Neural crest cell (in vitro differentiated cells): Measurements from ENCODE around the gene TEAD1. TPM values are rescaled to one million over a fixed set of nuclear protein-coding genes. Genes with fewer than 3 reads are reported as not detected.

Experiments
- DNase-seq: peaks from one replicate; pipeline ENCODE4 v3.0.0; 2021; ENCODE audit warnings: low read depth, mixed read lengths, low spot score
- H3K27ac Mint-ChIP-seq: one replicate; pipeline ENCODE4 v1.8.0; 2021; ENCODE audit warnings: mild to moderate bottlenecking, mixed read lengths; ENCODE audit not compliant: unreplicated experiment
- H3K27me3 Mint-ChIP-seq: 2 replicates; pipeline ENCODE4 v1.8.0; 2021; ENCODE audit warnings: low read depth, mild to moderate bottlenecking, mixed read lengths
- H3K36me3 Mint-ChIP-seq: 2 replicates; pipeline ENCODE4 v1.8.0; 2021; ENCODE audit warnings: low read depth, mild to moderate bottlenecking, mixed read lengths
- H3K4me1 Mint-ChIP-seq: 2 replicates; pipeline ENCODE4 v1.8.0; 2021; ENCODE audit warnings: mixed read lengths
- H3K4me3 Mint-ChIP-seq: one replicate; pipeline ENCODE4 v1.8.0; 2021; ENCODE audit warnings: mild to moderate bottlenecking, mixed read lengths
- H3K9me3 Mint-ChIP-seq: 2 replicates; pipeline ENCODE4 v1.8.0; 2021; ENCODE audit warnings: mixed read lengths
- total RNA-seq: library from RNA; stranded (reverse); gene quantifications from 2 replicates; pipeline ENCODE4 v1.2.1, GENCODE V29; 2021
- TF ChIP-seq, protein P1 (sequence below): fragments of 200-600 bp; sonication (generic); conservative IDR thresholded peaks from 2 replicates; pipeline ENCODE4 v1.5.0; 2021; ENCODE audit warnings: antibody characterized with exemption, mild to moderate bottlenecking

Gene TEAD1
- total RNA-seq, 1 donor from 2014 or later: 84.1 TPM

DNA sequence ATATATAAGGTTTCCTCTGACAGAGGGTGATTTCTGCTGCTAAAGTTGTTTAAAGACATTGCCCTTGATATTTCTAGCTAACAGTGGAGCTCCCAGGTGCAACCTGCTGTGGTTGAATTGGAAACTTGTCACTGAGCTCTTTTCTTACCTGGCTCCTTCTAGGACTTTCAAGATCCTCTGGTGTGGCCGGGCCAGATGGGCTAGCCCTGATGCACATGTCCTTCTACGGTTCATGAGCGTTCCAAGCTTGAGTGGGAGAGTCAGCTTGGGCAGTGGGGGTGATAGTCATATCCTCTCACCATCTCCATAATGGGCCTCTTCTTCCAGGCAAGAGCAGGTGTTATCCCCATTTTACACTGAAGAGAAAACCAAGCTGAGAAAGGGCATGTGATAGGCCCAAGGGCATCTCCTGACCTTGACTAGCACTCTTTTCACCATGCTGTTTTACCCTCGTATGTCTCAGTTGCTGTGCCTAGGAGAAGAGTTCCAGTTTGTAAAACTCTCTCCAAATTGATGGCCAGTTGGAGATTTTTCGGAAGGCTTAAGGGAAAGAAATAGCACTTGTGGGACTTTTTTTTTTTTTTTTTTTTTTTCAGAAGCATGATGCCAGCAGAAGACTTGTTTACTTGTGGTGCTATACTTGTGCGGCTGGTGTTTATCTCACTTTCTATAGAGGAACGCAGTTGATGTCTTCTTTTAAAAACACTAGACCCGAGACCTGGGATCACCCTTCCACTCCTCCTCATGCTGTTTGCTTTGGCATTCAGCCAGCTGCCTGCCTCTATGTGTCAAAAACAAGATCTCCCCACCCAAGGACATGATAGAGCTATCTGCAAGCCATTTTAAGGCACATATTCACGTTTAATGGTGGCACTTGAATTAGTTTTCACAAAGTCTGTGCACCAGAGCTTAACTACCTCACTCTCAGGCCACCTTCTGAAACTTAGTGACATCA, 32.6 kb downstream of the TEAD1 start:
- TF ChIP-seq, protein P1, sequence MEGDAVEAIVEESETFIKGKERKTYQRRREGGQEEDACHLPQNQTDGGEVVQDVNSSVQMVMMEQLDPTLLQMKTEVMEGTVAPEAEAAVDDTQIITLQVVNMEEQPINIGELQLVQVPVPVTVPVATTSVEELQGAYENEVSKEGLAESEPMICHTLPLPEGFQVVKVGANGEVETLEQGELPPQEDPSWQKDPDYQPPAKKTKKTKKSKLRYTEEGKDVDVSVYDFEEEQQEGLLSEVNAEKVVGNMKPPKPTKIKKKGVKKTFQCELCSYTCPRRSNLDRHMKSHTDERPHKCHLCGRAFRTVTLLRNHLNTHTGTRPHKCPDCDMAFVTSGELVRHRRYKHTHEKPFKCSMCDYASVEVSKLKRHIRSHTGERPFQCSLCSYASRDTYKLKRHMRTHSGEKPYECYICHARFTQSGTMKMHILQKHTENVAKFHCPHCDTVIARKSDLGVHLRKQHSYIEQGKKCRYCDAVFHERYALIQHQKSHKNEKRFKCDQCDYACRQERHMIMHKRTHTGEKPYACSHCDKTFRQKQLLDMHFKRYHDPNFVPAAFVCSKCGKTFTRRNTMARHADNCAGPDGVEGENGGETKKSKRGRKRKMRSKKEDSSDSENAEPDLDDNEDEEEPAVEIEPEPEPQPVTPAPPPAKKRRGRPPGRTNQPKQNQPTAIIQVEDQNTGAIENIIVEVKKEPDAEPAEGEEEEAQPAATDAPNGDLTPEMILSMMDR: no peak
- Mint-ChIP-seq H3K27me3 (no peaks in the 10 kb centered on the region), H3K27ac (no peak overlapping the region), H3K4me1 (peaks cover 64% of the 10 kb centered on the region), H3K36me3 (peaks cover 8% of the 10 kb centered on the region), H3K4me3 (no peak overlapping the region), H3K9me3 (no peaks in the 10 kb centered on the region)
- DNase-seq: no peak

DNA sequence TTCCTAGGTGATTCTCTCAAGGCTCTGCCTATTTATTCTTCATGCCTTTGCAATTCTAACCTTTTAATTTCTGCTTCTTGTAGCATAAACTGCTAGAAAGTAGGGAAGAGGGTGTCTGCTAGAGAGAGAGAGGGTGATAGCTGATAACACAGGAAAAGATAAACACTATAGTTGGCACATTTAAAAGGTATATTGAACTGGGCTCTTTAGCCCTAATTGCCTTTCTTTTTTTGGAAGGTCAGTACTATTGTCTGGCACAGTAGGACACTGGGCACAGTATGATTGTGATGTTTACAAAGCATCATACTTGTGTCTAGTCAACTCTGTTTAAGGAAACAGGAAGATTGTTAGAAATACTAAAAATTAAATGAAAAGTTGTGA, 33.3 kb downstream of the TEAD1 start:
- TF ChIP-seq, protein P1: no peak
- no peaks in the 10 kb centered on the region for H3K9me3 Mint-ChIP-seq
- DNase-seq: no peak
- peaks cover 8% of the 10 kb centered on the region for H3K36me3 Mint-ChIP-seq
- H3K27ac Mint-ChIP-seq: no peak overlapping the region
- no peak overlapping the region for H3K4me3 Mint-ChIP-seq
- peaks cover 63% of the 10 kb centered on the region for H3K4me1 Mint-ChIP-seq
- no peaks in the 10 kb centered on the region for H3K27me3 Mint-ChIP-seq

DNA sequence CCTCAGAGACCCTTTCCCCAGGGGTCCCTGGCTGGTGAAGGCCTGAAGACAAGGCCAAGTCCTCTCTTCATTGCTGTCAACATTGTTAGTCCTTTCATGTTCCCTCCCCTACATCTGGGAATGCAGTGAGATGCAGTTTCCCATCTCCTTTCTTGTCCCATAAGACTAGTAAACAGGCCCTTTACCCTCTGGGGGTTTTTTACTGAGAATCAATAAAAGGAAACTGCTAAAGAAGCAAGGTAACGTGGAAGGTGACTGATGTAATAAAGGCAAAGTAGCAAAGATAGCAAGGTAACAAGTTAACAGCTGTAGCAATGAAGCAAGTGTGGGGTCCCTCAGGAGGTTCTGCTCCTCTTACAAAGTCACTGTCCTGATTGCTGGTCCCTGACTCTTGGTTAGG, 37.3 kb downstream of the TEAD1 start:
- DNase-seq: no peak
- TF ChIP-seq, protein P1: no peak
- H3K36me3 Mint-ChIP-seq: no peaks in the 10 kb centered on the region
- peaks cover 63% of the 10 kb centered on the region for H3K4me1 Mint-ChIP-seq
- H3K27ac Mint-ChIP-seq: no peak overlapping the region
- no peaks in the 10 kb centered on the region for H3K9me3 Mint-ChIP-seq
- no peaks in the 10 kb centered on the region for H3K27me3 Mint-ChIP-seq
- H3K4me3 Mint-ChIP-seq: no peak overlapping the region

DNA sequence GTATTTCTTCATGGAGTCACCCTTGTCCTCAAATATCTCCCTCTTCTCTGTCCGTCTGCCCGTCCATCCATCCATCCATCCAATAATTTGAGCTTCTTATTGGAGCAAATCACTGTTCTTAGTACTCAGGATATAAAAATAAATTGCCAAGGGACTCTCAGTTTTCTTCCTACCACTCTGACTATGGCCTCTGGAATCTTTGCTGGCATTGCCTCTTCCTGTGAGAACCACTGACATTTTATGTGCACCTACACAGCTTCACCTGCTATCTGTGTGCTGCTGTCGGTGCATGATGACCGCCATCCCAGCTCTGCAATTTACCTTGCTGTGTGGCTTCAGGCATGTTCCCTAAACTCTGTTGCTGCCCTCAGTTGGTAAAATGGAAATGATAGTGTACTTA, 37.9 kb downstream of the TEAD1 start:
- no peak for DNase-seq
- Mint-ChIP-seq H3K27ac (no peak overlapping the region), H3K27me3 (no peaks in the 10 kb centered on the region), H3K9me3 (no peaks in the 10 kb centered on the region), H3K4me1 (peaks cover 65% of the 10 kb centered on the region), H3K36me3 (no peaks in the 10 kb centered on the region), H3K4me3 (no peak overlapping the region)
- TF ChIP-seq, protein P1: no peak

DNA sequence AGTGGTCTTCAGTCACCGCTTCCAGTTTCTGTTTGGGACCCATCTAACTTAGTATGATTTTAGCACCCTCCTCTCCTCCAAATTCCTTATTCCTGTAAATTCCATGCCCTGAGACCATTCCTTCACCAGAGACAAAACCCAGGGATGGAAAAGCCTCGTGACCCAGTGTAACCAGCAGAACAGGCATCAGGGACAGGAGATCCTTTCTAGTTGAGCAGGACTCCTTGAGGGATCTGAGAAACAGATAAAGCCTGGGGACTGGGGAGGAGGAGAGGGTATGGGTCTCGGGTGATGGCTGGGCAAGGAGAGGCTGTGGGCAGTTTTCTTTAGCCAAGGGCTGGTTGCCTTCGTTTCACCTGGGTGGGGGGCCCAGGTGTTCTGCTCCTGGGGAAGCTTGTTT, 40.9 kb downstream of the TEAD1 start:
- no peaks in the 10 kb centered on the region for H3K36me3 Mint-ChIP-seq
- H3K4me3 Mint-ChIP-seq: no peak overlapping the region
- no peaks in the 10 kb centered on the region for H3K27me3 Mint-ChIP-seq
- no peaks in the 10 kb centered on the region for H3K9me3 Mint-ChIP-seq
- DNase-seq: no peak
- TF ChIP-seq, protein P1: no peak
- H3K4me1 Mint-ChIP-seq: peaks cover 76% of the 10 kb centered on the region
- H3K27ac Mint-ChIP-seq: no peak overlapping the region
